ENCODE data around the gene LRP5. TPM values are rescaled to one million over a fixed set of nuclear protein-coding genes. Genes with fewer than 3 reads are reported as not detected.

Gene LRP5
- polyA plus RNA-seq, 1 donor (not counting 4 experiments of a cell fraction or from before 2014, with no cell fraction given) = 6.6 TPM

GRCh38 chr11:68459886-68460740 is 147.7 kb downstream of the LRP5 start:
- peak; percentile 93 for DNase-seq (ENCODE audit: low read depth, low spot score)
- Histone ChIP-seq H3K4me1 (ENCODE audit: control insufficient read depth, extremely low read depth, insufficient read depth, low read length) (peaks cover 19% of the 10 kb centered on the region), H2AFZ (ENCODE audit: control insufficient read depth, low read length) (peak overlapping the region; percentile 98), H3K79me2 (ENCODE audit: control insufficient read depth, insufficient read depth, low read length) (peaks cover 42% of the 10 kb centered on the region), H3K9ac (ENCODE audit: control insufficient read depth, extremely low read depth, insufficient read depth, low read length) (peak overlapping the region; percentile 97), H3K9me3 (ENCODE audit: control insufficient read depth, low read depth, low read length) (no peaks in the 10 kb centered on the region), H3K27me3 (ENCODE audit: control insufficient read depth, extremely low read depth, insufficient read depth, low read length) (no peaks in the 10 kb centered on the region), H4K20me1 (ENCODE audit: control insufficient read depth, extremely low read depth, insufficient read depth, low read length) (peaks cover 22% of the 10 kb centered on the region), H3K27ac (ENCODE audit: control insufficient read depth, insufficient read depth, low read length) (peak overlapping the region; percentile 96), H3K9me1 (ENCODE audit: control insufficient read depth, extremely low read depth, insufficient read depth, low read length) (peaks cover 4% of the 10 kb centered on the region), H3K36me3 (ENCODE audit: control insufficient read depth in 2 of 2, extremely low read depth in 1 of 2, insufficient read depth in 2 of 2, low read length in 2 of 2) (no peaks in the 10 kb centered on the region), H3K4me2 (ENCODE audit: control insufficient read depth, extremely low read depth, insufficient read depth, low read depth, low read length) (peak overlapping the region; percentile 61), H3K4me3 (ENCODE audit: control insufficient read depth in 2 of 3, extremely low read depth in 1 of 3, insufficient read depth in 2 of 3, low read depth in 1 of 3, low read length in 3 of 3) (peak overlapping the region; percentile 75 to 95 (median 95))
- TF ChIP-seq EZH2 (IDR thresholded peaks at IDR 0.05; ENCODE audit: low read length) (no peak), CTCF (optimal IDR thresholded peaks at IDR 0.05 in 1 of 3, IDR thresholded peaks at IDR 0.05 in 1 of 3, conservative IDR thresholded peaks at IDR 0.05 in 1 of 3; ENCODE audit: extremely low read depth in 1 of 3, insufficient read depth in 2 of 3, low read length in 3 of 3) (no peak)
- no peak for FAIRE-seq
- dilution Hi-C loops (cut with MboI; ENCODE audit: extremely low pct_ligation_motif_present, low sequenced_read_pairs) = no loop called here

GRCh38 chr11:68460741-68461574 is 148.6 kb downstream of the LRP5 start, which contains the start of gene PPP6R3:
Gene PPP6R3 (plus strand): TSS chr11:68460752. CDS start chr11:68537665, 76,913 bp downstream.
- Histone ChIP-seq H3K36me3 (ENCODE audit: control insufficient read depth in 2 of 2, extremely low read depth in 1 of 2, insufficient read depth in 2 of 2, low read length in 2 of 2) (peaks cover 0 to 2% of the 10 kb centered on the region in 2 experiments), H3K79me2 (ENCODE audit: control insufficient read depth, insufficient read depth, low read length) (peaks cover 51% of the 10 kb centered on the region), H3K9ac (ENCODE audit: control insufficient read depth, extremely low read depth, insufficient read depth, low read length) (peak within 1 kb of the TSS; percentile 97), H4K20me1 (ENCODE audit: control insufficient read depth, extremely low read depth, insufficient read depth, low read length) (peaks cover 29% of the 10 kb centered on the region), H3K4me1 (ENCODE audit: control insufficient read depth, extremely low read depth, insufficient read depth, low read length) (peaks cover 13% of the 10 kb centered on the region), H3K4me3 (ENCODE audit: control insufficient read depth in 2 of 3, extremely low read depth in 1 of 3, insufficient read depth in 2 of 3, low read depth in 1 of 3, low read length in 3 of 3) (peak within 1 kb of the TSS; percentile 75 to 95 (median 95)), H3K27ac (ENCODE audit: control insufficient read depth, insufficient read depth, low read length) (peak within 1 kb of the TSS; percentile 96), H3K4me2 (ENCODE audit: control insufficient read depth, extremely low read depth, insufficient read depth, low read depth, low read length) (peak within 1 kb of the TSS; percentile 83), H2AFZ (ENCODE audit: control insufficient read depth, low read length) (peak within 1 kb of the TSS; percentile 98), H3K27me3 (ENCODE audit: control insufficient read depth, extremely low read depth, insufficient read depth, low read length) (no peaks in the 10 kb centered on the region), H3K9me3 (ENCODE audit: control insufficient read depth, low read depth, low read length) (no peaks in the 10 kb centered on the region), H3K9me1 (ENCODE audit: control insufficient read depth, extremely low read depth, insufficient read depth, low read length) (peaks cover 4% of the 10 kb centered on the region)
- dilution Hi-C loops (cut with MboI; ENCODE audit: extremely low pct_ligation_motif_present, low sequenced_read_pairs) = no loop called here
- DNase-seq (ENCODE audit: low read depth, low spot score) (no peak), FAIRE-seq (no peak)
- TF ChIP-seq EZH2 (IDR thresholded peaks at IDR 0.05; ENCODE audit: low read length) = no peak
- TF ChIP-seq CTCF (optimal IDR thresholded peaks at IDR 0.05 in 1 of 3, IDR thresholded peaks at IDR 0.05 in 1 of 3, conservative IDR thresholded peaks at IDR 0.05 in 1 of 3; ENCODE audit: extremely low read depth in 1 of 3, insufficient read depth in 2 of 3, low read length in 3 of 3) = no peak

Measured in keratinocyte (primary cell).